DND-41 (cell line): ENCODE measurements around the gene CARM1.

Experiments
- EZH2 ChIP-seq: IDR thresholded peaks from 3 replicates; pipeline ENCODE4 v1.6.1; 2012; ENCODE audit warnings: borderline replicate concordance, low read depth, mild to moderate bottlenecking, moderate library complexity, low read length, inconsistent platforms; ENCODE audit not compliant: severe bottlenecking
- TF ChIP-seq, protein P1 (sequence below): IDR thresholded peaks from 2 replicates; pipeline ENCODE4 v1.5.1; 2012; ENCODE audit warnings: borderline replicate concordance, low read length, moderate library complexity, mild to moderate bottlenecking; ENCODE audit not compliant: poor library complexity, severe bottlenecking; ENCODE audit errors: extremely low read depth

GRCh38 chr19:10866495-10866894 is 4.9 kb upstream of the CARM1 start:
- TF ChIP-seq, protein P1, sequence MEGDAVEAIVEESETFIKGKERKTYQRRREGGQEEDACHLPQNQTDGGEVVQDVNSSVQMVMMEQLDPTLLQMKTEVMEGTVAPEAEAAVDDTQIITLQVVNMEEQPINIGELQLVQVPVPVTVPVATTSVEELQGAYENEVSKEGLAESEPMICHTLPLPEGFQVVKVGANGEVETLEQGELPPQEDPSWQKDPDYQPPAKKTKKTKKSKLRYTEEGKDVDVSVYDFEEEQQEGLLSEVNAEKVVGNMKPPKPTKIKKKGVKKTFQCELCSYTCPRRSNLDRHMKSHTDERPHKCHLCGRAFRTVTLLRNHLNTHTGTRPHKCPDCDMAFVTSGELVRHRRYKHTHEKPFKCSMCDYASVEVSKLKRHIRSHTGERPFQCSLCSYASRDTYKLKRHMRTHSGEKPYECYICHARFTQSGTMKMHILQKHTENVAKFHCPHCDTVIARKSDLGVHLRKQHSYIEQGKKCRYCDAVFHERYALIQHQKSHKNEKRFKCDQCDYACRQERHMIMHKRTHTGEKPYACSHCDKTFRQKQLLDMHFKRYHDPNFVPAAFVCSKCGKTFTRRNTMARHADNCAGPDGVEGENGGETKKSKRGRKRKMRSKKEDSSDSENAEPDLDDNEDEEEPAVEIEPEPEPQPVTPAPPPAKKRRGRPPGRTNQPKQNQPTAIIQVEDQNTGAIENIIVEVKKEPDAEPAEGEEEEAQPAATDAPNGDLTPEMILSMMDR = no peak
- no peak for TF ChIP-seq EZH2
